Measurements from ENCODE around the gene PSMD2.

The PSMD2 gene

DNA sequence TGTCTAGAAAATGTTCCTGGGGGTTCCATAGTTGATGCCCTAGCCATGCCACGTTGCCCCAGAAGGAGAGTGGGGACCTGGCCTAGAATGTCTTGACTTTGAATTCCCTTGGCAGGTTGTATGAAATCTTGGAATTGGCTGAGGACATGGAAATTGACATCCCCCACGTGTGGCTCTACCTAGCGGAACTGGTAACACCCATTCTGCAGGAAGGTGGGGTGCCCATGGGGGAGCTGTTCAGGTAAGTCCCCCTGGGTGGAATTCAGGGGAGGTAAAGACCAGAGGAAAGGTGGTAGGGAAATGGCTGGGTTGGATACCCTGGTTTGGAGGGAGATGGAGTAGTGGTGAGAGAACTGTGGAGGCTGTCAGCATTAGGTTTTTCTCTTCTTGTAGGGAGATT is 29.5 kb downstream of the PSMD2 start:
- no peak overlapping the region for H3K4me3 ChIP-seq (ENCODE audit: low read length)
- DNase-seq (ENCODE audit: low read depth) = no peak
- TF ChIP-seq, protein P1, sequence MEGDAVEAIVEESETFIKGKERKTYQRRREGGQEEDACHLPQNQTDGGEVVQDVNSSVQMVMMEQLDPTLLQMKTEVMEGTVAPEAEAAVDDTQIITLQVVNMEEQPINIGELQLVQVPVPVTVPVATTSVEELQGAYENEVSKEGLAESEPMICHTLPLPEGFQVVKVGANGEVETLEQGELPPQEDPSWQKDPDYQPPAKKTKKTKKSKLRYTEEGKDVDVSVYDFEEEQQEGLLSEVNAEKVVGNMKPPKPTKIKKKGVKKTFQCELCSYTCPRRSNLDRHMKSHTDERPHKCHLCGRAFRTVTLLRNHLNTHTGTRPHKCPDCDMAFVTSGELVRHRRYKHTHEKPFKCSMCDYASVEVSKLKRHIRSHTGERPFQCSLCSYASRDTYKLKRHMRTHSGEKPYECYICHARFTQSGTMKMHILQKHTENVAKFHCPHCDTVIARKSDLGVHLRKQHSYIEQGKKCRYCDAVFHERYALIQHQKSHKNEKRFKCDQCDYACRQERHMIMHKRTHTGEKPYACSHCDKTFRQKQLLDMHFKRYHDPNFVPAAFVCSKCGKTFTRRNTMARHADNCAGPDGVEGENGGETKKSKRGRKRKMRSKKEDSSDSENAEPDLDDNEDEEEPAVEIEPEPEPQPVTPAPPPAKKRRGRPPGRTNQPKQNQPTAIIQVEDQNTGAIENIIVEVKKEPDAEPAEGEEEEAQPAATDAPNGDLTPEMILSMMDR (conservative IDR thresholded peaks at IDR 0.05; ENCODE audit: low read length) = no peak

DNA sequence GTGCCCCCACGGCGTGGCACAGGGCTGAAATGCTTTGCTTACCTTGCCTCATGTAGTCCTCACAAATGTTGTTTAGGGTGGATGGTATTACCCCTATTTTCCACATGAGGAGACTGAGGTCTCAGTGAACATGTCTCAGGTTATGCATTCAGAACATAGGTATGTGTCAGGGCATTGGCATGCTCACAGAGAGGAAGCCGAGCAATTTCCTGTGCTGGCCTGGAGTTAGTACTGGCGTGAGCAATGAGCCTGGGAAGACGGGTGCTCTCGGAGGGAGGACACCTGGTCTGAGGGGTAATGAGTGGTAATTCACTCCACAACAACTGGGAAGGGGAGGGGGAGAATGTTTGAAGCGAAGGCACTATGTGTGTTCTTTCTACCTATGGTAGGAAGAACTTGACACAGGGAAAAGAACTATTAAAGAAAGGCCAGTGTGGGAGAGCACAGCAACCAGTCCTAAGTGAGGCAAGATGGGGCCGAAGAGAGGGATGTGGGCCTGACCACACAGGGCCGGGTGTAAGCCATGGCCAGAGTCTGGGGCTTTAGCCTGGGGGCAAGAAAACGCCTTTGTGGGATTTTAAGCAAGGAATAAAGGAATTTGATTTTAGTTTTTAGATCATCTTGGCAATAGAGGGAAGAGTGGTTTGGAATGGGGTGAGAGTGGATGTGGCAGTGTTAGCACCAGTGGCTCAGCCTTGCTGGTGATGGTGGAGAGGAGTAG is 33.5 kb downstream of the PSMD2 start:
- DNase-seq (ENCODE audit: low read depth) = peak; percentile 87
- TF ChIP-seq, protein P1 (conservative IDR thresholded peaks at IDR 0.05; ENCODE audit: low read length) = no peak
- no peak overlapping the region for H3K4me3 ChIP-seq (ENCODE audit: low read length)

DNA sequence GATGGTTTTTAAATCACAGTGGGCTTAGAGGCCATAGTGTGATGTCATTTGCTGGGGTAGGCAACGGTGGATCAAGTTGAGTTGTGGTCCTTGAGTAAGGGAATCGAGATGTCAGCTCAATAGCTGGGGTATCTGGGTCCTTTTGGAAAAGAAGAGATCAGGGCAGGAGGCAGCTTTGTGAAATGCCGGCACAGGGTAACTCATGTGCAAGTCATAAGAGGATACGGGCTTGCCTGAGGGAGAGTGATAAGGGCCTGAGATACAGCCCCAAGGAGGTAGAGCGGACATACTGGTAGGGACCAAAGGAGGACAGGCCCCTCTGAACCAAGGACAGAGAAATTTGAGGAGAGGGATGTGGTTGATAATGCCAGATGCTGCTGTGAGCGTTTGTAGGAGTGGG is 34.1 kb downstream of the PSMD2 start:
- TF ChIP-seq, protein P1 (conservative IDR thresholded peaks at IDR 0.05; ENCODE audit: low read length) = no peak
- H3K4me3 ChIP-seq (ENCODE audit: low read length) = no peak overlapping the region
- DNase-seq (ENCODE audit: low read depth) = no peak

- H3K4me3 ChIP-seq (ENCODE audit: low read length) = no peak overlapping the region
- TF ChIP-seq, protein P1 (conservative IDR thresholded peaks at IDR 0.05; ENCODE audit: low read length) = no peak
- DNase-seq (ENCODE audit: low read depth) = no peak
Measured at GRCh38 chr3:184333700-184334099, 34.7 kb downstream of the PSMD2 start.

- TF ChIP-seq, protein P1 (conservative IDR thresholded peaks at IDR 0.05; ENCODE audit: low read length) = no peak
- peak; percentile 67 for DNase-seq (ENCODE audit: low read depth)
- no peak overlapping the region for H3K4me3 ChIP-seq (ENCODE audit: low read length)
Measured at GRCh38 chr3:184334470-184335158, 35.6 kb downstream of the PSMD2 start.

DNA sequence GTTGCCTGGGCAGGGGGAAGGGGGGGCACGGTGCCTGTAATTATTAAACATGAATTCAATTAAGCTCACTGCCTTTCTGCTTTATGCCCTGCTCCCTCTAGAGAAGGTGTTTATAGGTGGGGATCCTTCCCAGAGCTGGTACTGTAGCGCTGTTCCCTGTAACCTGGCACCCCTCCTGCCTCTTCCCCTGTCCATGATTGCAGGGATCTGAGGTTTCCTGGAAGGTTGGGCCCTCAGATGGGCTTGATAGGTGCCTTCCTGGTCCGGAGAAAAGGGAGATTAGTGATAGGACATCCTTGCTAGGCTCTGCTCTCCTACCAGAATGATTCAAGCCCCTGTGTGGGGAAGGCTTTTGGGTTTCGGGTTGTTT is 36.2 kb downstream of the PSMD2 start:
- TF ChIP-seq, protein P1 (conservative IDR thresholded peaks at IDR 0.05; ENCODE audit: low read length) = no peak
- DNase-seq (ENCODE audit: low read depth) = peak; percentile 15
- H3K4me3 ChIP-seq (ENCODE audit: low read length) = peak overlapping the region; percentile 73; the same call in 1 of the 2 replicates

Measured in AG10803 (cell line).